ENCODE measurements around the gene JTB. TPM values are rescaled to one million over a fixed set of nuclear protein-coding genes. Genes with fewer than 3 reads are reported as not detected.
A peak's percentile ranks its signal among the peaks of the same experiment; 100 is the strongest.

Gene JTB
- total RNA-seq, 2 experiments from 2014 or later = 124 to 178 TPM

DNA sequence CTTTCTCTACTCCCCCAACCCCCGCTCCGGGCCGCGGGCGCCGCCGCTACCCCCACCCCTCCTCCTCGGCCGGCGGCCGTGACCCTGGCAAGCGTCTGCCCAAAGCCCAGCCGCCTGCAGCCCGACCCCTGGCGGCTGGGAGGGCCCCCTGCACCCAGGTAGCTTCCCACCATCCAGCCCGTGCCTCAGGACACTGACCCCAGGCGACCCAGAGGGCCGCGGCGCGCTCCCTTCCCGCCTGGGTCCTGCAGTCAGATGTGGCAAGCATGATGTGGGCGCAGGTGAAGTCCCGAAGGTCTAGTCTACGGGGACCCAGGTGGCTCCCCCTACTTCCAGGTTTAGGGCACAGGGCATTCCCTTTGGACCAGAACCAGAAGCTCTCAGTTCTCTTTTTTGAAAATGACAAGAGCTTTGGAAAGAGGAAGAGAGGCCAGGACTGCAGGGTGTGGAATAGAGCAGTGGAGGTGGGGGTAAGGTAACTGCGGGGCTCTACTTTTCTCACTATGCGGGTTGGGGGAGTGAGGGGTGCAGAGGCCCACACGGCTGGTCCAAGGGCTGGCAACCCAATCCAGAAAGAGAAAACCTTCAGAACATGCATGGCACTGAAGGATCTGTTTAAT is 30.7 kb downstream of the JTB start, which contains the start of gene DENND4B:
TSS of gene DENND4B (minus strand) at position 97 of the 620 bp plus-strand sequence. CDS start 2,344 bp downstream, outside the sequence.
- Histone ChIP-seq H3K4me2 (ENCODE audit: low read length) (peak within 1 kb of the TSS; percentile 96), H3K79me2 (ENCODE audit: insufficient read depth, low read depth, low read length) (peaks cover 20% of the 10 kb centered on the region), H3K4me3 (ENCODE audit: low read depth, low read length, poor library complexity, severe bottlenecking) (peak within 1 kb of the TSS; percentile 86), H3K9me3 (ENCODE audit: low read length) (no peaks in the 10 kb centered on the region), H2AFZ (ENCODE audit: low read length) (peak within 1 kb of the TSS; percentile 27; the same call in 1 of the 2 replicates), H3K36me3 (ENCODE audit: insufficient read depth, low read length) (peaks cover 74% of the 10 kb centered on the region), H3K9me2 (ENCODE audit: insufficient read depth, low read length) (no peaks in the 10 kb centered on the region), H4K20me1 (ENCODE audit: insufficient read depth, low read length) (no peaks in the 10 kb centered on the region), H3K4me1 (ENCODE audit: insufficient read depth, low read length, poor library complexity, severe bottlenecking) (peaks cover 35% of the 10 kb centered on the region), H3K27ac (ENCODE audit: low read depth, low read length, poor library complexity, severe bottlenecking) (peak within 1 kb of the TSS; percentile 92)
- TSS peak; percentile 76 for BruUV-seq (replicated peaks)
- TF ChIP-seq CTCF (conservative IDR thresholded peaks at IDR 0.05; ENCODE audit: low read length) (peak; percentile 87), EZH2phosphoT487 (IDR thresholded peaks at IDR 0.05; ENCODE audit: borderline replicate concordance, low read depth, low read length) (no peak)
- peak; percentile 90 for DNase-seq (ENCODE audit: low spot score)
- intact Hi-C loops (cut with micrococcal nuclease; ENCODE audit: unreplicated experiment) = loop anchor here (1.0 to 2.0 kb wide), 4 partner anchors 12 to 149 kb away; partner anchors contain the start of genes CRTC2 and RAB13
- CTCF ChIA-PET (ENCODE audit: unreplicated experiment) = interaction anchor here (1.3 kb wide), 1 partner anchor 20 kb away, joined by 6 read pairs; the partner anchor contains the start of gene CREB3L4
- POLR2A ChIA-PET = interaction anchor here (0.8 to 4.2 kb wide), 6 partner anchors 10 to 43 kb away, joined by 3 to 32 read pairs (median 8); partner anchors contain the start of genes CREB3L4 and GATAD2B

DNA sequence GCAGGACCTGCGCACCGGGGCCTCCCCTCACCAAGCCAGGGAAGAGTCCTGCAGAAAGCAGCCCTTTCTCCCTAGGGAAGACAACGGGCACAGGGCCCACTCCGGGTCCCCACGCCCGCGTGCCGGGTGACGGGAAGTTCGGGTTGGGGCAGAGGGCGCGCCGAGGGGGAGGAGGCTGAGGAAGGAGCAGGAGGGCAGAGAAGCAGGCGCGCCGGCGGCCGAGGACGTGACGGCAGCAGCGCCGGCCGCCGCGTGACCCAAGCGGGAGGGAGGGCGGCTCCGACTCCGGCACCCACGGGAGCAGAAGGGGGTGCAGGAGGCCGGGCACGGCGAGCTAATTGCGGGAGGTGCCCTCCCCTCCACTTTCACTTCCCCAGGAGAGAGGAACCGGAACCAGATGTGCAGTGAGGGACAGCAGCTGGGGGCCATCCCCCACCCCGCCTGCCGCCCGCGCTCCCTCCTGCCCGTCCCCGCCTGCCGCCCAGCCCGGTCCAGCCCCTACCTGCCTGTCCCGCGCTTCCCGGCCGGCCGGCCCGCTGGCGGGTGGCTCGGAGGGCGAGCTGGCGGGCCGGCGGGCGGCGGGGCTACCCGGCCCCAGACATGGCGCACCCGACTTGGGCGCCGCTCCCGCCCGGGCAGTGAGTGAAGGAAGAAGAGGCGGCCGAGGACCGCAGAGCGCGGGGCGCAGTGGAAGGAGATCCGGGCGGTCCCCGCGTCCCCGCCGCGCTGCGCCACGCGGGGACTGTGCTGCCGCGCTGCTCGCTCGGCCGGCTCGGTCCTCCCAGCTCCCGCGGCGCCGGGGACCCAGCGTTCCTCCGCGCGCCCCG is 31.5 kb downstream of the JTB start:
- Histone ChIP-seq H3K4me3 (ENCODE audit: low read depth, low read length, poor library complexity, severe bottlenecking) (peak overlapping the region; percentile 86), H3K9me3 (ENCODE audit: low read length) (no peaks in the 10 kb centered on the region), H3K4me1 (ENCODE audit: insufficient read depth, low read length, poor library complexity, severe bottlenecking) (peaks cover 35% of the 10 kb centered on the region), H3K9me2 (ENCODE audit: insufficient read depth, low read length) (no peaks in the 10 kb centered on the region), H3K36me3 (ENCODE audit: insufficient read depth, low read length) (peaks cover 74% of the 10 kb centered on the region), H3K4me2 (ENCODE audit: low read length) (peak overlapping the region; percentile 96), H3K79me2 (ENCODE audit: insufficient read depth, low read depth, low read length) (peaks cover 20% of the 10 kb centered on the region), H3K27ac (ENCODE audit: low read depth, low read length, poor library complexity, severe bottlenecking) (peak overlapping the region; percentile 92), H4K20me1 (ENCODE audit: insufficient read depth, low read length) (no peaks in the 10 kb centered on the region), H2AFZ (ENCODE audit: low read length) (peak overlapping the region; percentile 27; the same call in 1 of the 2 replicates)
- peak; percentile 96 for DNase-seq (ENCODE audit: low spot score)
- intact Hi-C loops (cut with micrococcal nuclease; ENCODE audit: unreplicated experiment) = loop anchor here (1.0 to 2.0 kb wide), 5 partner anchors 12 to 149 kb away; partner anchors contain the start of genes CRTC2 and RAB13
- no TSS peak for BruUV-seq (replicated peaks)
- TF ChIP-seq CTCF (conservative IDR thresholded peaks at IDR 0.05; ENCODE audit: low read length) (no peak), EZH2phosphoT487 (IDR thresholded peaks at IDR 0.05; ENCODE audit: borderline replicate concordance, low read depth, low read length) (no peak)
- CTCF ChIA-PET (ENCODE audit: unreplicated experiment) = interaction anchor here (1.3 kb wide), 1 partner anchor 21 kb away, joined by 6 read pairs; the partner anchor contains the start of gene CREB3L4
- POLR2A ChIA-PET = interaction anchor here (0.5 to 4.2 kb wide), 7 partner anchors 10 to 139 kb away, joined by 3 to 32 read pairs (median 9); partner anchors contain the start of genes CREB3L4, GATAD2B and SLC39A1

Data from OCI-LY7 (cell line).